GM18519 (cell line): Measurements from ENCODE around the gene TPRA1.

Source experiments
- ATAC-seq: cut with Tn5 transposase; IDR thresholded peaks from one replicate; pipeline ENCODE4 v1.9.1; 2021; ENCODE audit warnings: mild to moderate bottlenecking, moderate library complexity; ENCODE audit not compliant: unreplicated experiment, low FRiP score

TPRA1 gene

GRCh38 chr3:127590593-127591465 lies at the start of gene TPRA1:
TSS of gene TPRA1 (minus strand) at chr3:127590733. CDS start at chr3:127580146, 10,587 bp downstream.
- peak; percentile 60 for ATAC-seq

DNA sequence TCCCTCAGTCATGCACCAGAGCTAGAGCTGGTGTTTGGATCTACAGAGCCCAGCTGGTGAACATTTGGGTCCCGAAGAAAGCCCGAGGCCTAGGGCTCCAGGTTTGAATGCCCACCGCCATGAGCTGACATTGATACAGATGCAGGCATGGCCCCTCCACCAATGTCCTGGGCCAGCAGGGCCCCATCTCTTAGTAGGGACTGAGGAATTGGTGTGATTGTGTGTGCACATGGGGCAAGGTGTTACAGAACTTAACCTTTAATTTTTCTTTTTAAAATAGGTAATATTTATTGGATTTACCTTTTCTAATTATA lies 49.5 kb upstream of the TPRA1 start:
- ATAC-seq: no peak

DNA sequence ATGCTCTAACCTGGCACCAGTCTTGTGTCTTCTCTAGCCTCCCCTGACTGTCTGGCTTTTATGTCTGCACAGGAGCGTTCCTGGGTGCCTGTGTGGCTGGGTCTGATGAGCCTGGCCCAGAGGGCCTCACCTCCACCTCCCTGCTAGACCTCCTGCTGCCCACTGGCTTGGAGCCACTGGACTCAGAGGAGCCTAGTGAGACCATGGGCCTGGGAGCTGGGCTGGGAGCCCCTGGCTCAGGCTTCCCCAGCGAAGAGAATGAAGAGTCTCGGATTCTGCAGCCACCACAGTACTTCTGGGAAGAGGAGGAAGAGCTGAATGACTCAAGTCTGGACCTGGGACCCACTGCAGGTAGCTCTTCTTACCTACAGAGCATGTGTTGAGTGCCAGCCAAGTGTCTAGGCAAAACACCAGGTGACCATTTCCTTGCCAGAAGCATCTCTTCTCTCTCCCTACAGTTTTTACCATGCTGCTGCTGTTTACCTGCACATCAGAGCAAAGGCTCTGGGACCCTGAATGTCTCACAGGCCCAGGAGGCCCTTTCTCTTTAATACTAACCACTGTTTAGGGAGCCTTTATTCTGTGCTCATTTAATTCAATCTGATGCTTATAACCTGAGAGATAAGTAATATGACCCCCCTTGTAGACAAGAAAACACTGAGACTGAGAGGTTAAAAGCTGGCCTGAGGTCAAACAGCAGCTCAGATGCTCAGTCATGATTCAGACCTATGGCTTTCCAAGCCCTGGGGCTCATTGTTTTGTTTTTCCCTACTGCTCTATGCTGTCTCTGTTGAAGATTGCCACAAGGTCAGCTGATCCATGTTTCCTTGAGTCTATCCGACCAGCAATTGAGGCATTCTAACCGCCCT lies 48.9 kb upstream of the TPRA1 start:
- no peak for ATAC-seq

GRCh38 chr3:127637971-127638370 lies 47.4 kb upstream of the TPRA1 start:
- no peak for ATAC-seq

DNA sequence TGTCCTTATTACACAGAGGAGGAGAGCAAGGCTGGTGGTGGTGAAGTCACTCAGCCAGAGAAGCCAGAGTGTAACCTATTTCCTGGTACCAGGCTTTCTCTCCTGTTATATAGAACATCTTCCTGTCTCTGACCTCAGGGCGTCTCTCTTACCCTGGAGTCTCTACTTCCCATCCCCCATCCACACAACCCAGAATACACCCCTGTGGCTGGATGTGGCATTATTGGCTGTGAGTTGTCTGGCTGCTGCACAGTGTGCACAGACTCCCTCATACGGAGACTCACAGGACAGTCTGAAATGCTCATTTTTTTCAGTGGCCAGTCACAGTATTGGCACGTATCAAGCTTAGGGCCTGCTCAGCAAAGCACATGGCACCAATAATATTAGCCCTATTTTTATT lies 47.0 kb upstream of the TPRA1 start:
- ATAC-seq: no peak

GRCh38 chr3:127634653-127635052 lies 44.1 kb upstream of the TPRA1 start:
- no peak for ATAC-seq

- ATAC-seq: no peak
These were observed 41.7 kb upstream of the TPRA1 start for GRCh38 chr3:127632035-127632820.

GRCh38 chr3:127630811-127631714 lies 40.5 kb upstream of the TPRA1 start:
- no peak for ATAC-seq

DNA sequence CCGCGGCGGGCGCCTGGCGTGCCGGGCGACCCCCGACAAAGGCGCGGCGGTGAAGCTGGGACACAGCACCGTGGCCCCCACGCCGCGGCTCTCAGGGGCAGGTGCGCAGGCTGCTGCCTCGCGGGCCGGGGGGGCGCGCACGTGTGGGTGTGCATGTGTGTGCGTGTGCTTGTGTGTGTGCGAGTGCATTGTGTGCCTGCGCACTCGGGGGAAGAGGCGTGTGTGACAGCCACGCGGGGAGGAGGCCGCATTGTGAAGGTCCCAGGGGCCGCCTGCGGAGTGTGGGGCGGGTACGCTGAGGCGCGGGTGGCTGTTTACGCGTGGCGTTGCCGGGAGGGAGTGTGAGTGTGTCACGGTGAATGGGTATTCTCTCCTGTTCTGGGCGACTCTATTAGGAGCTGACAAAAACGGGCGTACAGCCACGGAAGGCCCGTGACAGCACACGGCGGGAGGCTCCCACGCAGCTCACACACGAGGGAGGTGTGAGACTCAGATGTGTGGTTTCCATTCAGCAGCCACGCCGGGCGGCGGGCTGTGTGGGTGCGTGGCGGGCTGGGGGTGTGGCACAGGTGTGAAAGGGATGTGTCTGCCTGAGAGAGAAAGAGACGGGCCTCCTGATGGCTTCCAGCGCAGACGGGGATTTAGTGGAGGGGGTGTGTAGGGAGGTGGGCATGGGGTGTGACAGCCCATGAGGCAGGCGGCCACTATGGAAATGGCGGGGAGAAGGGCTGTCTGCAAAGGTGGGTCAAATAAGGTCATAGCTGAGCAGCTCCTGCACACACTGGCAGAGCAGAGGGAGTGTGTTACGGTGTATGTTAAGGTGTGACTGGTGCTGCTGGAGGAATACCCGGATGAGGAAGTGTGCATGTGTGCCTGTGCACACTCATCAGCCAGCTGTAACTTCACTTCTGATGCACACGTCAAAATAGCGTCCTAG lies 39.2 kb upstream of the TPRA1 start:
- no peak for ATAC-seq

GRCh38 chr3:127628788-127629466 lies 38.4 kb upstream of the TPRA1 start, which contains the start of gene PODXL2:
TSS of gene PODXL2 (plus strand) at chr3:127629185. CDS start at chr3:127629220, 35 bp downstream.
- ATAC-seq: no peak

DNA sequence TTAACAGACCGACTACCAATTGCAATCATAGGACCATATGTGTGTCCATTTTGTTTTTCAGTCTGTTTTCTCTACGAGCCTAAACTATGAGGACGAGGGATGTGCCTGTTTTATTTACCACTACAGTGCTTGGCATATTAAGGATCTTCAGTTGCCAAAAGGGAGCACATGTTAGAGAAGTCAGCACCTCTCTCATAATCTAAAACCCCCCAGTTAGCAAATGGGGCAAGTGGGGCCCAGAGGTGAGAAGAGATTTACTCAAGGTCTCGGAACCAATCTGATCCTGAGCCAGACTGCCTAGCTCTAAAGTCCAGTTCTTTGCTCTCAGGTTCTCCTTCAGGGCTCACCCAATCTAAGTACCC lies 37.9 kb upstream of the TPRA1 start:
- no peak for ATAC-seq

- ATAC-seq: no peak
These were observed 35.3 kb upstream of the TPRA1 start for GRCh38 chr3:127625821-127626220.

DNA sequence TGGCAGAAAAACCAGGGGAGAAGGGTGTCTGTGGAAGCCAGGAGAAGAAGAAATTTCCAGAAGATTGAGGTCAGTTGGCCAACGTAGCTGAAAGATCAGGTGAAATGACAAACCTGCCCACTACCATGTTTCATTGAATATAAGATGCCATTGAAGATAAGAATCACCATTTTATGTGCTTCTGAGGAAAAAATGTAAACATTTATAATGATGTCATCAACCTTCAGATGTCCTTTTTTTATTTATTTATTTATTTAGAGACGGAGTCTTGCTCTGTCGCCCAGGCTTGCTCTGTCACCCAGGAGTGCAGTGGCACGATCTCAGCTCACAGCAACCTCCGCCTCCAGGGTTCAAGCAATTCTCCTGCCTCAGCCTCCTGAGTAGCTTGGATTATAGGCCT lies 33.5 kb upstream of the TPRA1 start:
- no peak for ATAC-seq

- ATAC-seq: no peak
These were observed 32.4 kb upstream of the TPRA1 start for GRCh38 chr3:127622772-127623576.

- no peak for ATAC-seq
These were observed 31.5 kb upstream of the TPRA1 start for GRCh38 chr3:127622031-127622430.

DNA sequence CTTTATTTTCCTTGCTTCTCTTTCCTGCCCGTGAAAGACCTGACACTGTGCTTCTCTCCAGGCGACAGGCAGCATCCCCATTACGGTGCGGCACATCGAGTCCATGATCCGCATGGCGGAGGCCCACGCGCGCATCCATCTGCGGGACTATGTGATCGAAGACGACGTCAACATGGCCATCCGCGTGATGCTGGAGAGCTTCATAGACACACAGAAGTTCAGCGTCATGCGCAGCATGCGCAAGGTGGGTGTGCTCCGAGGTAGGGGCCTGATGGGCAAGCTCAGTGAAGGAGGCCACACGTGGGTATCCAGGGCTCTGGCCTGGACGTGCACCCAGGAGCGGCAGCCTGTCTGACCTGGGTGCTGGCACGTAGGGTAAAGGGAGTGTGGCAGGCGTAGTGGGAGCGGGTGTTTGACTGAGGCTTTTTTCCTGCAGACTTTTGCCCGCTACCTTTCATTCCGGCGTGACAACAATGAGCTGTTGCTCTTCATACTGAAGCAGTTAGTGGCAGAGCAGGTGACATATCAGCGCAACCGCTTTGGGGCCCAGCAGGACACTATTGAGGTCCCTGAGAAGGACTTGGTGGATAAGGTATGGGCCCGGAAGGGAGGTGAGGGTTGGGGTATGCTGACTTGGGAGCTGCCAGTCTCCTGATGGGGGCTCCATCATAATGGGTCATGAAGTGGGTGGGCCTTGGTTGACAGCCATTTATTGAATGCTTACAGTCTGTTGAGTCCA lies 30.3 kb upstream of the TPRA1 start:
- no peak for ATAC-seq

DNA sequence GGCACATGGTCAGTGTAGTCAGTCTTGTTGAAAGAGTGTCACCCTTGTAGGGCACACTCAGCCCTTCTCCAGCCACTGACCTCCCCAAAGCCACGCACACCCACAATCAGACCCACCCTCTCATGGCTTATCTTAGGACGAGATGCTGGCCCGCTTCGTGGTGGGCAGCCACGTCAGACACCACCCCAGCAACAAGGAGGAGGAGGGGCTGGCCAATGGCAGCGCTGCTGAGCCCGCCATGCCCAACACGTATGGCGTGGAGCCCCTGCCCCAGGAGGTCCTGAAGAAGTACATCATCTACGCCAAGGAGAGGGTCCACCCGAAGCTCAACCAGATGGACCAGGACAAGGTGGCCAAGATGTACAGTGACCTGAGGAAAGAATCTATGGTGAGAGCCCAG lies 28.4 kb upstream of the TPRA1 start:
- no peak for ATAC-seq
